K562 (cell line): Measurements from ENCODE around the gene TRIP12. TPM values are rescaled to one million over a fixed set of nuclear protein-coding genes. Genes with fewer than 3 reads are reported as not detected.

Source experiments
- ATAC-seq: fragments of 200-7000 bp; cut with Tn5 transposase; 3 replicates; pipeline ENCODE4 v1.9.1; 2020; ENCODE audit warnings: moderate library complexity
- BruUV-seq: library from RNA; stranded (reverse); fragments of 400-500 nt; replicated peaks from 2 replicates; lab custom pipeline; 2021; lab: Mats Ljungman, UMichigan
- CTCF ChIA-PET: fragments of 300-600 bp; formaldehyde crosslinking; extraction: SDS; loops from one replicate; lab custom pipeline; 2021; ENCODE audit warnings: low intra/inter-chr PET ratio; lab: Yijun Ruan, JAX
- POLR2A ChIA-PET: fragments of 300-600, 350-650 bp; sonication (Branson Sonifier 250); formaldehyde crosslinking; extraction: SDS; loops from one replicate; lab custom pipeline; 2021; ENCODE audit warnings: antibody characterized with exemption, inconsistent platforms; lab: Yijun Ruan, JAX
- DNase-seq, 4 experiments: peaks; one replicate each; pipeline versions ENCODE4 v3.0.0 to v3.0.0-alpha.2; 2011 to 2018; ENCODE audit warnings: low spot score in 3 of 4, mixed read lengths in 3 of 4; ENCODE audit errors: extremely low read depth in 1 of 4
- FAIRE-seq: peaks from 2 replicates; lab custom pipeline; 2011; peaks lifted over from hg19 to GRCh38; lab: Jason Lieb, UNC
- H2AFZ ChIP-seq: 2 replicates; pipeline ENCODE4 v1.6.0; 2011; ENCODE audit warnings: low read depth, low read length, control low read depth, inconsistent platforms
- H3K27ac ChIP-seq: fragments of 200-600 bp; 3 replicates; pipeline ENCODE4 v1.8.0; 2011; ENCODE audit warnings: low read depth, mild to moderate bottlenecking, control low read depth, inconsistent platforms, low read length, moderate library complexity, mixed read lengths; ENCODE audit errors: extremely low read depth
- H3K27me3 ChIP-seq, 2 experiments: fragments of 300-600 bp in 1 of 2; 2 replicates in 1 of 2; 3 replicates in 1 of 2; pipeline versions ENCODE4 v1.6.0 to v1.8.0; 2011; ENCODE audit warnings: inconsistent platforms in 2 of 2, low read length in 2 of 2, mild to moderate bottlenecking in 1 of 2, mixed read lengths in 1 of 2, moderate library complexity in 1 of 2; ENCODE audit not compliant: control insufficient read depth in 2 of 2, insufficient read depth in 2 of 2
- H3K36me3 ChIP-seq: fragments of 300-600 bp; 3 replicates; pipeline ENCODE4 v1.8.0; 2011; ENCODE audit warnings: mild to moderate bottlenecking, low read length, inconsistent platforms; ENCODE audit not compliant: control insufficient read depth, insufficient read depth
- H3K4me1 ChIP-seq, 2 experiments: fragments of 200-600 bp in 1 of 2; replicated peaks in 1 of 2; 2 replicates in 1 of 2; 3 replicates in 1 of 2; pipeline versions ENCODE4 v1.5.1 to v1.8.0; 2011; ENCODE audit warnings: inconsistent platforms in 2 of 2, low read length in 2 of 2, mild to moderate bottlenecking in 1 of 2, mixed read lengths in 1 of 2, moderate library complexity in 1 of 2; ENCODE audit not compliant: control insufficient read depth in 2 of 2, insufficient read depth in 2 of 2
- H3K4me2 ChIP-seq: 2 replicates; pipeline ENCODE4 v1.6.1; 2011; ENCODE audit warnings: low read length, control low read depth, inconsistent platforms, mixed read lengths; ENCODE audit not compliant: insufficient read depth
- H3K4me3 ChIP-seq: fragments of 200-600 bp; sonication (generic), shearing (Covaris generic); 2 replicates; pipeline ENCODE4 v1.5.1; 2016; ENCODE audit warnings: control low read depth, inconsistent platforms
- H3K79me2 ChIP-seq: fragments of 200-600 bp; 3 replicates; pipeline ENCODE4 v1.8.0; 2011; ENCODE audit warnings: low read length, inconsistent platforms; ENCODE audit not compliant: control insufficient read depth, insufficient read depth
- H3K9ac ChIP-seq, 2 experiments: 2 replicates each; pipeline versions ENCODE4 v1.6.0 to v1.6.1; 2011; ENCODE audit warnings: low read depth in 2 of 2, low read length in 2 of 2, control low read depth in 1 of 2, inconsistent platforms in 1 of 2, mild to moderate bottlenecking in 1 of 2, mixed read lengths in 1 of 2; ENCODE audit not compliant: insufficient read depth in 1 of 2
- H3K9me1 ChIP-seq: one replicate; pipeline ENCODE4 v1.6.0; 2011; ENCODE audit warnings: inconsistent platforms, mild to moderate bottlenecking, low read length, moderate library complexity; ENCODE audit not compliant: control insufficient read depth, insufficient read depth
- H3K9me3 ChIP-seq: replicated peaks from 2 replicates; pipeline ENCODE4 v1.5.1; 2011; ENCODE audit warnings: low read depth, low read length, inconsistent platforms; ENCODE audit not compliant: control insufficient read depth, insufficient read depth
- H4K20me1 ChIP-seq: replicated peaks from 2 replicates; pipeline ENCODE4 v1.6.1; 2011; ENCODE audit warnings: low read length, inconsistent platforms, mixed read lengths; ENCODE audit not compliant: control insufficient read depth, insufficient read depth
- HDAC2 ChIP-seq: fragments of 450-650 bp; IDR thresholded peaks from 2 replicates; pipeline ENCODE4 v1.6.1; 2016; ENCODE audit warnings: mild to moderate bottlenecking
- HOXB6 ChIP-seq: fragments of 250-450 bp; sonication (Bioruptor Pico); IDR thresholded peaks from 2 replicates; pipeline ENCODE4 v1.5.1; 2022; ENCODE audit warnings: mild to moderate bottlenecking, borderline replicate concordance
- NFIX ChIP-seq: fragments of 250-450 bp; sonication (Bioruptor Pico); IDR thresholded peaks from 2 replicates; pipeline ENCODE4 v1.4.0; 2020; ENCODE audit warnings: low read depth, mild to moderate bottlenecking, moderate library complexity
- NR4A1 ChIP-seq, 2 experiments: fragments of 250-450 bp in 1 of 2; fragments of 450-650 bp in 1 of 2; sonication (Bioruptor Pico) in 1 of 2; IDR thresholded peaks; 2 replicates each; pipeline versions ENCODE4 v1.4.0 to v1.6.1; 2016 to 2020; ENCODE audit warnings: mild to moderate bottlenecking in 2 of 2, missing compliant biosample characterization in 1 of 2, missing genetic modification characterization in 1 of 2, moderate library complexity in 1 of 2
- NRF1 ChIP-seq, 2 experiments: fragments of 450-650 bp; IDR thresholded peaks in 1 of 2; conservative IDR thresholded peaks in 1 of 2; 2 replicates each; pipeline ENCODE4 v1.6.1; 2014; ENCODE audit warnings: mild to moderate bottlenecking in 2 of 2
- POLR2A ChIP-seq: fragments of 450-650 bp; conservative IDR thresholded peaks from 2 replicates; pipeline ENCODE4 v1.6.1; 2016
- TGIF2 ChIP-seq: sonication (generic); formaldehyde crosslinking; IDR thresholded peaks from 2 replicates; pipeline ENCODE4 v1.8.1; 2022; ENCODE audit warnings: mild to moderate bottlenecking, missing genetic modification reagents, moderate library complexity
- ZNF79 ChIP-seq: fragments of 250-450 bp; sonication (Bioruptor Pico); IDR thresholded peaks from 2 replicates; pipeline ENCODE4 v1.4.0; 2020; ENCODE audit warnings: low read depth, mild to moderate bottlenecking, moderate library complexity
- WGBS: fragments of 100-300 bp; shearing (Covaris generic); methylation state at CpG from one replicate; pipeline ENCODE4 v1.1.6; 2016; ENCODE audit warnings: low coverage, mixed read lengths; ENCODE audit not compliant: insufficient coverage; ENCODE audit errors: missing lambda C conversion rate; 5-methylcytosine and 5-hydroxymethylcytosine counted together
- in situ Hi-C: fragments of 300-500 bp; cut with MboI; formaldehyde crosslinking; loops from 4 replicates; pipeline ENCODE4 v1.15.0; 2018; ENCODE audit warnings: inconsistent platforms, mixed read lengths
- intact Hi-C: fragments of 100-400 bp; cut with micrococcal nuclease; formaldehyde crosslinking; loops from 2 replicates; pipeline ENCODE4 v1.14.2; 2022
- polyA plus RNA-seq, 8 experiments: library from polyadenylated mRNA; depleted of rRNA in 4 of 8; stranded (reverse) in 5 of 8; unstranded in 3 of 8; fragments of >200 nt; fragmentation: Nextera tagmentation in 2 of 8; fragmentation: Illumina TruSeq in 1 of 8; extraction: Ambion mirVana in 2 of 8; extraction: Trizol in 1 of 8; gene quantifications; 2 replicates each; pipeline versions ENCODE4 v1.2.1 to v1.2.3, GENCODE V29; 2011 to 2014; ENCODE audit warnings: inconsistent platforms in 1 of 8, missing spikeins in 1 of 8
- total RNA-seq, 7 experiments: library from RNA; depleted of rRNA in 6 of 7; stranded (reverse); fragments of >200 nt in 6 of 7; fragmentation: Illumina TruSeq in 2 of 7; extraction: Trizol in 2 of 7; gene quantifications; 2 replicates each; pipeline versions ENCODE4 v1.2.1 to v1.2.3, GENCODE V29; 2011 to 2021; ENCODE audit warnings: low replicate concordance in 1 of 7

TRIP12 gene
- total and polyA plus RNA-seq, 9 of the 15 experiments (the other 6 are each of a cell fraction or from before 2014, with no cell fraction given), result 15.2 to 131 (median 80.1) TPM

DNA sequence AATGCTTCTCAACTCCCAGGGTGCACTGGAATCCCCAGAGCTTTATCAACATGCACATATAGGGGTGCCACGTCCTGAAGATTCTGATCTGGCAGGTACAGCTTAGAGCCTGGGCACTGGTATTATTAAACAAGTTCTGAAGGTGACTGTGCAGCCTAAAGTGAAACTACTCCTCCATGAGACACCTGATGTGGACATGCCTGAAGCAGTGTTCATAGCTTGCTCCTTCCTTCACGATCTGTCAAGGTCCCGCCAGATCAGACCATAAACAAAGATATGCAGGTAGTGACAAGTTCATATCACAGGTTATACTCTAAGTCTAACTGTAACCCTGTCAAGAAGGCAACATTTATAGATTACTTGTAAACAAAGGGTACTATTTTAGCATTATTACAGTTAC is 142.2 kb downstream of the TRIP12 start:
- Histone ChIP-seq H4K20me1 (peaks cover 11% of the 10 kb centered on the region; the same call in 1 of the 2 replicates), H2AFZ (no peak overlapping the region), H3K9me3 (no peaks in the 10 kb centered on the region), H3K36me3 (peaks cover 76% of the 10 kb centered on the region), H3K9ac (no peak overlapping the region), H3K27ac (no peak overlapping the region), H3K4me3 (no peak overlapping the region), H3K9me1 (no peaks in the 10 kb centered on the region), H3K4me2 (no peak overlapping the region)
- FAIRE-seq, result no peak
- in situ Hi-C loops, result no loop called here
- no TSS peak for BruUV-seq
- intact Hi-C loops, result loop anchor here (10.0 kb wide), 1 partner anchor 835 kb away; no protein-coding TSS in a partner anchor
- no peak for DNase-seq
- no peak for ATAC-seq
- 93% methylated on average over 3 of the region's 3 CpGs for WGBS
- no peak for TF ChIP-seq NR4A1 (CRISPR knock-in tag; IDR thresholded peaks at IDR 0.05)
- TF ChIP-seq NR4A1 (tag; IDR thresholded peaks at IDR 0.05), result no peak
- no peak for TF ChIP-seq HDAC2
- no peak for TF ChIP-seq TGIF2
- no peak for TF ChIP-seq HOXB6 (CRISPR knock-in tag)
- no peak for TF ChIP-seq NRF1 (conservative IDR thresholded peaks at IDR 0.05 in 1 of 2, IDR thresholded peaks at IDR 0.05 in 1 of 2)
- no peak for TF ChIP-seq POLR2A
- TF ChIP-seq NFIX (CRISPR knock-in tag), result no peak
- no peak for TF ChIP-seq ZNF79
- TF ChIP-seq, all 486 proteins: peak for 0
- peaks cover 0 to 10% of the 10 kb centered on the region in 2 experiments; a peak in 2 of 5 replicates for H3K4me1 ChIP-seq
- CTCF ChIA-PET, result interaction anchor here (0.7 kb wide), 1 partner anchor 381 kb away, joined by 3 read pairs; no protein-coding TSS in a partner anchor
- no peaks in the 10 kb centered on the region for H3K79me2 ChIP-seq
- no peaks in the 10 kb centered on the region for H3K27me3 ChIP-seq
- POLR2A ChIA-PET, result no interaction called here
